ENCODE measurements around the gene BDKRB1.

The BDKRB1 gene

GRCh38 chr14:96261772-96262655, 6.0 kb downstream of the BDKRB1 start:
- DNase-seq, result no peak

- no peak for DNase-seq
These were observed 7.6 kb downstream of the BDKRB1 start for GRCh38 chr14:96263347-96264199.

- DNase-seq, result no peak
These were observed 8.2 kb downstream of the BDKRB1 start for GRCh38 chr14:96264200-96264553.

- no peak for DNase-seq
These were observed 8.8 kb downstream of the BDKRB1 start for GRCh38 chr14:96264853-96265252.

GRCh38 chr14:96265383-96266095, 9.5 kb downstream of the BDKRB1 start:
- no peak for DNase-seq

GRCh38 chr14:96267336-96267735, 11.3 kb downstream of the BDKRB1 start:
- DNase-seq, result no peak

- DNase-seq, result no peak
These were observed 11.9 kb downstream of the BDKRB1 start for GRCh38 chr14:96267916-96268315.

- peak in 1 of 2 donors; percentile 29 for DNase-seq
These were observed 12.7 kb downstream of the BDKRB1 start for GRCh38 chr14:96268431-96269358.

GRCh38 chr14:96269359-96269710, 13.3 kb downstream of the BDKRB1 start:
- DNase-seq, result no peak

GRCh38 chr14:96270565-96271420, 14.8 kb downstream of the BDKRB1 start:
- DNase-seq, result no peak

GRCh38 chr14:96271421-96271762, 15.4 kb downstream of the BDKRB1 start:
- DNase-seq, result no peak

- no peak for DNase-seq
These were observed 16.9 kb downstream of the BDKRB1 start for GRCh38 chr14:96272777-96273473.

GRCh38 chr14:96273629-96274028, 17.6 kb downstream of the BDKRB1 start:
- DNase-seq, result no peak

GRCh38 chr14:96274122-96274521, 18.1 kb downstream of the BDKRB1 start:
- no peak for DNase-seq

GRCh38 chr14:96274543-96274942, 18.5 kb downstream of the BDKRB1 start:
- no peak for DNase-seq

GRCh38 chr14:96275177-96276112, 19.4 kb downstream of the BDKRB1 start:
- DNase-seq, result peak; percentile 19 to 71

GRCh38 chr14:96277890-96278289, 21.9 kb downstream of the BDKRB1 start:
- no peak for DNase-seq

- no peak for DNase-seq
These were observed 23.6 kb downstream of the BDKRB1 start for GRCh38 chr14:96279564-96279963.

GRCh38 chr14:96280104-96280503, 24.1 kb downstream of the BDKRB1 start:
- no peak for DNase-seq

GRCh38 chr14:96281486-96281885, 25.5 kb downstream of the BDKRB1 start:
- DNase-seq, result no peak
